Measurements from ENCODE around the gene TRIP11.

- TF ChIP-seq CTCF (IDR thresholded peaks at IDR 0.05 in 8 of 11, conservative IDR thresholded peaks at IDR 0.05 in 3 of 11) (no peak), POLR2AphosphoS5 (IDR thresholded peaks at IDR 0.05) (no peak)
Measured at GRCh38 chr14:92039063-92039718, 668 bp downstream of the TRIP11 start.

Data from spleen (tissue), 7 donors.